NT2/D1 (cell line): Measurements from ENCODE around the gene IDH3G.

Experiments used
- SUZ12 ChIP-seq: IDR thresholded peaks from 2 replicates; pipeline ENCODE4 v1.6.1; 2011; ENCODE audit not compliant: insufficient read length, insufficient read depth; ENCODE audit errors: extremely low read depth
- YY1 ChIP-seq: IDR thresholded peaks from 2 replicates; pipeline ENCODE4 v1.6.1; 2011; ENCODE audit not compliant: insufficient read length, insufficient read depth
- ZNF274 ChIP-seq: IDR thresholded peaks from 2 replicates; pipeline ENCODE4 v1.6.1; 2011; ENCODE audit warnings: mild to moderate bottlenecking, low read depth, low read length

DNA sequence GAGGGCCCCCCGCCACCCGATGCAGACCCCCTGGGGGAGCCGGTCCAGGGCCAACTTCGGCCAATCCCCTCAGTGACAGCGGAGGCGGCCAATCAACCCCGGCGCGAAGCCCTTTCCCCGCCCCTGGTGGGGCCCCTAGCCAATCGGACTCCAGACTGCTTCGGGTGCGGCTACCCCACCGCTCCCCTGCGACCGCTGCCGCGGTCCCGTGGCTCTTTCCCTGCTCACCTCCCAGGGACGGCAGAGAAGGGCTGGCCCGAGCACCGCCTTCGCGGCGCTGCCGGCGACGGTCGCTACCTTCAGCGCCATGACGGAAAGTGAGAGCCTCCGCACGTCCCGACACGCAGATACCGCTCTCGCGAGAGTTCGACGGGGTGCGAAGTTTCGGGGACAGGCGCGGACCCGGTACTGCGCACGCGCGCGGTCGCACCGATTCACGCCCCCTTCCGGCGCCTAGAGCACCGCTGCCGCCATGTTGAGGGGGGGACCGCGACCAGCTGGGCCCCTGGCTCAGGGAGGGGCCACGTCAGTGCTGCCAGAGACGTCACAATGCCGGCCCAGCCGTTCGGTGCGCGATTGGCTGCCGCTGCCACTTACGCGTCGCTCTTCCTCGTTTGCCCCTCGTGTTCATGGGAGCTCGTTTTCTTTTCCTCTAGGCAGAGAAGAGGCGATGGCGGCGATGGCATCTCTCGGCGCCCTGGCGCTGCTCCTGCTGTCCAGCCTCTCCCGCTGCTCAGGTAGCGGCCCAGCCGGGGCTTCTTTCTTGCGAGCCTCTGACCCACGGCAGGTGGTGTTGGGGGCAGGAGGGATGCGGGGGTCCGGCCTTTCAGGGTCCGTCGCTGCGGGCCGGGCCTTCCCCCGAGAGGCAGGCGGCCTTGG, at the start of gene IDH3G, which contains the start of gene SSR4:
- TF ChIP-seq ZNF274 (no peak), YY1 (peak; percentile 55), SUZ12 (no peak)
